Measurements from ENCODE around the gene SDCCAG8. TPM values are rescaled to one million over a fixed set of nuclear protein-coding genes. Genes with fewer than 3 reads are reported as not detected.

Gene SDCCAG8
- total RNA-seq, 4 donors from 2014 or later, result 21.6 to 62.7 (median 39.8) TPM

GRCh38 chr1:243454328-243454997, 198.6 kb downstream of the SDCCAG8 start:
- no peak for TF ChIP-seq POLR2AphosphoS5 (IDR thresholded peaks at IDR 0.05)
- no peak for TF ChIP-seq EP300 (IDR thresholded peaks at IDR 0.05)
- no peak for TF ChIP-seq POLR2A (IDR thresholded peaks at IDR 0.05)
- TF ChIP-seq CTCF (IDR thresholded peaks at IDR 0.05), result no peak
- DNase-seq (ENCODE audit: low spot score in 2 of 2), result no peak
- Histone ChIP-seq H3K27ac (no peak overlapping the region), H3K27me3 (no peaks in the 10 kb centered on the region), H3K36me3 (no peaks in the 10 kb centered on the region), H3K4me1 (no peaks in the 10 kb centered on the region), H3K4me3 (no peak overlapping the region), H3K9me3 (no peaks in the 10 kb centered on the region)
- WGBS, result 91% methylated on average over 17 of the region's 17 CpGs

- no peaks in the 10 kb centered on the region for H3K36me3 ChIP-seq
- no peaks in the 10 kb centered on the region for H3K27me3 ChIP-seq
- H3K4me1 ChIP-seq, result no peaks in the 10 kb centered on the region
- no peaks in the 10 kb centered on the region for H3K9me3 ChIP-seq
- no peak overlapping the region for H3K4me3 ChIP-seq
- no peak for DNase-seq (ENCODE audit: low spot score in 2 of 2)
- TF ChIP-seq EP300 (IDR thresholded peaks at IDR 0.05) (no peak), CTCF (IDR thresholded peaks at IDR 0.05) (no peak), POLR2A (IDR thresholded peaks at IDR 0.05) (no peak), POLR2AphosphoS5 (IDR thresholded peaks at IDR 0.05) (no peak)
- H3K27ac ChIP-seq, result no peak overlapping the region
- WGBS, result 91% methylated on average over 11 of the region's 11 CpGs
Observed at GRCh38 chr1:243455760-243456651, 200.2 kb downstream of the SDCCAG8 start.

- H3K27ac ChIP-seq, result no peak overlapping the region
- H3K9me3 ChIP-seq, result no peaks in the 10 kb centered on the region
- DNase-seq (ENCODE audit: low spot score in 2 of 2), result no peak
- H3K27me3 ChIP-seq, result no peaks in the 10 kb centered on the region
- H3K4me3 ChIP-seq, result no peak overlapping the region
- no peak for TF ChIP-seq EP300 (IDR thresholded peaks at IDR 0.05)
- H3K36me3 ChIP-seq, result no peaks in the 10 kb centered on the region
- no peaks in the 10 kb centered on the region for H3K4me1 ChIP-seq
- WGBS, result 95% methylated on average over 9 of the region's 9 CpGs
Observed at GRCh38 chr1:243457363-243457982, 201.6 kb downstream of the SDCCAG8 start.

GRCh38 chr1:243459059-243459458, 203.2 kb downstream of the SDCCAG8 start:
- Histone ChIP-seq H3K4me3 (no peak overlapping the region), H3K27ac (no peak overlapping the region), H3K27me3 (no peaks in the 10 kb centered on the region), H3K4me1 (no peaks in the 10 kb centered on the region), H3K36me3 (no peaks in the 10 kb centered on the region), H3K9me3 (no peaks in the 10 kb centered on the region)
- no peak for DNase-seq (ENCODE audit: low spot score in 2 of 2)
- TF ChIP-seq CTCF (IDR thresholded peaks at IDR 0.05), result no peak
- TF ChIP-seq POLR2A (IDR thresholded peaks at IDR 0.05), result no peak
- TF ChIP-seq POLR2AphosphoS5 (IDR thresholded peaks at IDR 0.05), result no peak
- no peak for TF ChIP-seq EP300 (IDR thresholded peaks at IDR 0.05)
- WGBS, result 82% methylated on average over 3 of the region's 3 CpGs

GRCh38 chr1:243461700-243462099, 205.9 kb downstream of the SDCCAG8 start:
- DNase-seq (ENCODE audit: low spot score in 2 of 2), result no peak
- no peaks in the 10 kb centered on the region for H3K36me3 ChIP-seq

More at GRCh38 chr1:243461700-243462099, 205.9 kb downstream of the SDCCAG8 start:
- Histone ChIP-seq H3K27ac (no peak overlapping the region), H3K27me3 (no peaks in the 10 kb centered on the region), H3K9me3 (no peaks in the 10 kb centered on the region), H3K4me3 (no peak overlapping the region), H3K4me1 (no peaks in the 10 kb centered on the region)
- TF ChIP-seq EP300 (IDR thresholded peaks at IDR 0.05) (no peak), POLR2A (IDR thresholded peaks at IDR 0.05) (no peak), CTCF (IDR thresholded peaks at IDR 0.05) (no peak), POLR2AphosphoS5 (IDR thresholded peaks at IDR 0.05) (no peak)
- WGBS, result 97% methylated on average over 4 of the region's 4 CpGs

Measured in suprapubic skin (tissue), 4 donors.